HG03095 (cell line): ENCODE results near the gene ITLN1.
"Not testable (repeated sequence)": the region's sequence is repeated elsewhere in the genome, so short reads cannot be mapped to it uniquely, and the experiment has no call there.

Experiments used
- ATAC-seq: cut with Tn5 transposase; IDR thresholded peaks from one replicate; pipeline ENCODE4 v1.9.1; 2021; ENCODE audit warnings: moderate library complexity; ENCODE audit not compliant: unreplicated experiment

Gene ITLN1

DNA sequence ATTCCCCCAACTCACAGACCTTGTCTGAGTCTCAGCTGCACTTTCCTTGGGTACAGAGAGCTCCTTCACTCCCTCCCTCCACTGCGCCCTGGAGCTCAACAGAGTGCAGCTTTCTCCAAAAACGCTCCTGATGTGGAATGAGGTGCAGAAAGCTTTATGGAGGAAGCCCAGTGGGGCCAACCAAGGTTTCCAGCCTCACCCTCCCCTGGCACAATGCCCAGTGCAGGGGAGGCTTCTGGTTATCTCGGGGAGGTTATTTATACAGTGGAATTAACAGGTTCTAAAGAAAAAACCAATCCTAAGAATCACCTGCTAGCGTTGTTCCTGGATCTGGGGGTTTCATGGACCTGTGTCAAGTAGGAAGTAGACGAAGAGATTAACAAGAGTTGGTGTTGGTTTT is at the start of gene ITLN1:
ITLN1 (minus strand) TSS at position 139 of the 400 bp plus-strand sequence. CDS start 303 bp downstream, outside the sequence.
- ATAC-seq: no peak

DNA sequence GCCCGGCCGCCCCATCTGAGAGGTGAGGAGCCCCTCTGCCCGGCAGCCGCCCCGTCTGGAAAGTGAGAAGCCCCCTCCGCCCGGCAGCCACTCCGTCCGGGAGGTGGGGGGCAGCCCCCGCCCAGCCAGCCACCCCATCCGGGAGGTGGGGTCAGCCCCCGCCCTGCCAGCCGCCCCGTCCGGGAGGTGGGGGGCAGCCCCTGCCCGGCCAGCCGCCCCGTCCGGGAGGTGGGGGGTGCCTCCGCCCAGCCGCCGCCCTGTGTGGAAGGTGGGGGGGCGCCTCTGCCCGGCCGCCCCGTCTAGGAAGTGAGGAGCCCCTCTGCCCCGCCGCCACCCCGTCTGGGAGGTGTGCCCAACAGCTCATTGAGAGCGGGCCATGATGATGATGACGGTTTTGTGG is 48.3 kb upstream of the ITLN1 start:
- not testable (repeated sequence) for ATAC-seq

DNA sequence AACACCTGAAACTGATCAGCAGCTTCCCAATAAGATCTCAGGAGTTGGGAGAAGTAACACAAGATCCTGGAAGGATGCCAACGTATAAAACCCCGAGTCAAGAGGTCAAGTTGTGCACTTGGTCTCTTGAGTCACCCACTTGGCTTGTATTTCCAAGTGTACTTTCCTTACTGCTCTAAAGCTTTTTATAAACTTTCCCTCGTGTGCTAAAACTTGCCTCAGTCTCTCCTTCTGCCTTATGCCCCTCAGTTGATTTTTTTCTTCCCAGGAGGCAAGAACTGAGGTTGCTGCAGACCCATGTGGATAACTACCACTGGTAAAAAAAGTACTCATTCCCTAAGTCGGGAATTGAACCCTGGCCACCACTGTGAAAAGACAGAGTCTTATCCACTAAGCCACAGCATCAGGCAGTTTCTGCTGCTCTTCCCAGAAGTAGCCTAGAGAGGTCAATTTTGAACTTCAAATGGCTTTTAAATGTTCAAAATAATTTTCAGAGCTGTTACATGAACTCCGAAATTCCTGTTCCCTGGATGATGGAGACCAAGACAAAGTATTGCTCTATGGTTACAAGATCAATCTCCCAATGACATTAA is 40.8 kb upstream of the ITLN1 start:
- no peak for ATAC-seq

DNA sequence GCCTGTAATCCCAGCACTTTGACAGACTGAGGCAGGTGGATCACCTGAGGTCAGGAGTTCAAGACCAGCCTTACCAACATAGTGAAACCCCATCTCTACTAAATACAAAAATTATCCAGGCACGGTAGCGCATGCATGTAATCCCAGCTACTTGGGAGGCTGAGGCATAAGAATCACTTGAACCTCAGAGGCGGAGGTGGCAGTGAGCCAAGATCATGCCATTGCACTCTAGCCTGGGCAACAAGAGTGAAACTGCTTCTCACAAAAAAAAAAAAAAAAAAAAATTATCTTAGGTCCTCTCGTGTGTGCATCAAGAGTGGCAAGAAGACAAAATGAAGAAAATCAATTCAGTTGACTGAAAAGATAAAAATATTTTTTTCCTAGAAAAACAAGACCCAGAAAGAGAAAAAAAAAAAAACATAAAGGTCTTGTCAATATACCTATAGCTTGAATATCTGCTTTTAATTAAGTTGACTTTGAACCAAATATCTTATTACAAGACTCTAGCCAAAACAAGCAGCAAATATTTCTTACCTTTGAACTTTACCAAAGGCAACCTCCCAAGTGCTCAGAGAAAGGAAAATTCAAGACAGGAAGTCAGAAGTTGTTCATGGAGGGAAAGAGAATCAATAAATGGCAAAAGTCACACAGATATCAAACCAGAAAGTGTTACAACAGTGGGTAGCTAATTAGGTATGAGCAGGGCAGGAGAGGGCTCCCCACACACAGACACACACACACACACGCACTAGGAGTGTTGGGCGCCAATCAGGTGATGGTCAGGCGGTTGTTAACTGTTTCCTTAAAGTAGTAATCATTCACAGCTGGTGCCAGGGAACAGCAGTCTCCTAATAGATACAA is 40.0 kb upstream of the ITLN1 start:
- no peak for ATAC-seq

DNA sequence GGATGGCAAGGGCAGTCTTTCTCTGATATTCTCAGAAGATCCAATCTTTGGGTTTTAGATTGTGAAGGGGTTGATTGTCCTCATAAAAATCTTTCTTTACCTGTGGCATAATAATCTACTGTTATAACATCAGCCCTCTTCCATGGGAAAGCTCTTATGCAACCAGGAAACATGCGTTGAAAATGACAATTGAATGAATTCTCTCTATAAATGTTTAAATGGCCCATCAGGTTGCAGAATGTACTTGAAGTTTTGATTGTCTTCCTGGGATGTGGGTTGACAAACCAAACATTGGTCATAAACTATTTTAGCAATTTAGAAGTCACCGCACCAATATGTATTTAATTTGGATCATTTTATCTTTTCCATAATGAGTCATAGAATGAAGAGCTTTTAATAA is 31.7 kb upstream of the ITLN1 start:
- no peak for ATAC-seq

DNA sequence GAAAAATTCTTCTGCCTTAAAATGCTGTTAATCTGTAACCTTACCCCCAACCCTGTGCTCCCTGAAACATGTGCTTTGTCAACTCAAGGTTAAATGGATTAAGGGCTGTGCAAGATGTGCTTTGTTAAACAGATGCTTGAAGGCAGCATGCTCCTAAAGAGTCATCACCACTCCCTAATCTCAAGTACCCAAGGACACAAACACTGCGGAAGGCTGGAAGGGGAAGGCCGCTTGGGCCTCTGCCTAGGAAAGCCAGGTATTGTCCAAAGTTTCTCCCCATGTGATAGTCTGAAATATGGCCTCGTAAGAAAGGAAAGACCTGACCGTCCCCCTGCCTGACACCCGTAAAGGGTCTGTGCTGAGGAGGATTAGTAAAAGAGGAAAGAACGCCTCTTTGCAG is 28.2 kb upstream of the ITLN1 start:
- not testable (repeated sequence) for ATAC-seq

DNA sequence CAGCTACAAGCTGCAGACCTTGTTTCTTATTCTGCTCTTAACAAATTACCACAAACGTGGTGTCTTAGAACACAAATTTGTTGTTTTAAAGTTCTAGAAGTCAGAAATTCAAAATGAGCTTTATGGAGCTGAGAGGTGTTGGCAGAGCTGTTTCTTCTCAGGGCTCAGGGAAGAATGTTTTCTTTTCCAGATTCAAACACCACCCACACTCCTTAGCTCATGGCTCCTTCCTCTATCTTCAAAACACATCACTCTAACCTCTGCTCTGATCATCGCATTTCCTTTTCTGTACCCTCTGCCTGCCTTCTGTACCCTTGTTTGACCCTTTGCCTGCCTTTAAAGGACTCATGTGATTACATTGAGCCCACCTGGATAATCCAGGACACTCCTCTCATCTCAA is 26.9 kb upstream of the ITLN1 start:
- ATAC-seq: no peak

DNA sequence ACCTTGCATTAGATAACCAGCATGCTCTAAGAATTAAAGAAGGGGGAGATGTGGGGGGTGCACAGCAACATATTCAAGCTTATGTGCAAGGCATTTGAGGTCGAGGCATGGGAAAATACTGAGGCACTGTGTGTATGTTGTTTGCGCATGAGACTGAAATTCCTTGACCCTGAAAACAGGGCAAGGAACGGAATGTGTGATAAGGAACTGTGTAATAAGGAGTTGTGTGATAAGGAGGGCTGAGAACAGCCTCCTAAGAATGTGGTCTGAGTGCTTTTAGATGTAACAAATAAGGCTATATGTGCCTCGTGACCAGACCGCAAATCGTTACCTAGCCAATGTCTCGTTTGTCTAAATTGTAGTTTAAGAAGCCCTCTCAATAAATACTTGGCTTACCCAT is 26.5 kb upstream of the ITLN1 start:
- no peak for ATAC-seq

DNA sequence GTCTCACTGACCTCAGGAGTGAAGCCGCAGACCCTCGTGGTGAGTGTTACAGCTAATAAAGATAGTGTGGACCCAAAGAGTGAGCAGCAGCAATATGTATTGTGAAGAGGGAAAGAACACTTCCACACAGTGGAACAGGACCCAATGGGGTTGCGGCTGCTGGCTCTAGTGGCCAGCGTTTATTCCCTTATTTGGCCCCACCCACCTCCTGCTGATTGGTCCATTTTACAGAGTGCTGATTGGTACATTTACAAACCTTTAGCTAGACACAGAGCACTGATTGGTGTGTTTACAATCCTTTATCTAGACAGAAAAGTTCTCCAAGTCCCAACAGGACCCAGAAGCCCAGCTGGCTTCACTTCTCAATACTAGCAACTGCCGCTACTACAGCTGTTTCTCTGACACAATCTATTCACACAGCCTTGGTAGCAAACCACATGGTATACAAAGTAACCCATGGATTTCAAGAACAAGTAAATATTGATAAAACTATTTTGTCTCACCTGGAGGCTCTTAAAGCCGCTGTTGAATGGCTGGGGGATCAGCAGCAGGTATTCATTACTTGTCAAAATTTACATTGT is 25.3 kb upstream of the ITLN1 start:
- no peak for ATAC-seq

DNA sequence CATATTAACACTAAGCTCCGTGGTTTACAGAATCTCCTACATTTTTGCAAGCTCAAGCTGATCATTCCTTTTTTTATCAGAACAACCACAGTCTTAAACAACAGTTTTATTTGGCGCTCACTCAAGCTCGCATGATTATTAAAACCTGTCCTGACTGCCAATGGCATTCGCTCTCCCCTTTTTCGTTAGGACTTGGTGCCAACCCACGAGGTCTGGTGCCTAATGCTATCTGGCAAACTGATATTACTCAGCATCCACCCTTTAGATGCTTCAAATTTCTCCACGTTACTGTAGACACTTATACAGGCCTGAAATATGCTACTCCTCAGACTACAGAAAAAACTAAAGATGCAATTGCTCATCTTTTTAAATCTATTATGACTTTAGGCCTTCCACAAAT is 23.0 kb upstream of the ITLN1 start:
- ATAC-seq: no peak

DNA sequence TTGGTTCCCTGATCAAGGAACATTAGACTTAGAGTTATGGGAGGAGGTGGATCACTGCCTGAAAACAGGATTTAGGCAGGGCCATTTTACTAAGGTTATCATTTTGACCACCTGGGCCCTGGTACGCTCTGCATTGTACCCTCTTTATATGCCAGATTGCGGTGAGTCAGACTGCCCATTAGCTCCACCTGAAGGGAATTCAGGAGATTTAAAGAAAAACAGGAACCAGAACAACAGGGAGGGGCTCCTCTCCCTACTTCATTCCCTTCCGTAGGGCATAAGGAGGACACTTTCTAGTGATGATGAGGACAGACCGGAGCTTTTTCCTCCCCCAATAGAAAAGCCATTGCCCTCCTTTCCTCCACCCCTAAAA is 20.6 kb upstream of the ITLN1 start:
- no peak for ATAC-seq

DNA sequence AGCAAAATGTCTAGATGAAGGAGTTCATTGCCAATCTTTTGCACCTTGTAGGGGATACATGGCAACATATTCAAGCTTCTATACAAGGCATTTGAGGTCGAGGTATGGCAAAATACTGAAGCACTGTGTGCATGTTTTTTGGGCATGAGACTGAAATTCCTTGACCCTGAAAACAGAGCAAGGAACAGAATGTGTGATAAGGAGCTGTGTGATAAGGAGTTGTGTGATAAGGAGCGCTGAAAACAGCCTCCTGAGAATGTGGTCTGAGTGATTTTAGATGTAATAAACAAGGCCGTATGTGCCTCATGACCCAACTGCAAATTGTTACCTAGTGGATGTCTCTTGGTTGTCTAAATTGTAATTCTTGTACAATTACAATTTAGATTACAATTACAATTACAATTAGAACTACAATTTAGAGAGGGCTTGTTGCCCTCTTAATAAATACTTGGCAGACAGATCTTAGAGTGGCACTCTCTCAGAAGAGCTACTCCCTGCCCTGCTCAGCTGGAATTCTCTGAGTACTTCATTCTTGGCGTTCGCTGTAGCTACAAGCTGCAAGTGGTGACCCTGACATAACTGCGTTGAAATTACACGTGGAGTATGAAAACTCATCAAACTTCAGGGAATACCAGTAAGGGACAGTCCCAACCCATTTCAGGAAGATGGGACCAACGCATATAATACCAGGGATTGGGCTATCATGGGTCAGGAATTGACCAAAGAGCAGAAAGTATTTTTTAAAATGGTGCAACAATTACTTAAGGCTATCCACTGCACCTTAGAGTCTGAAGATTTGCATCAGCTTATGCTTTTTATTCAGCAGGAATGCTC is 20.0 kb upstream of the ITLN1 start:
- no peak for ATAC-seq

DNA sequence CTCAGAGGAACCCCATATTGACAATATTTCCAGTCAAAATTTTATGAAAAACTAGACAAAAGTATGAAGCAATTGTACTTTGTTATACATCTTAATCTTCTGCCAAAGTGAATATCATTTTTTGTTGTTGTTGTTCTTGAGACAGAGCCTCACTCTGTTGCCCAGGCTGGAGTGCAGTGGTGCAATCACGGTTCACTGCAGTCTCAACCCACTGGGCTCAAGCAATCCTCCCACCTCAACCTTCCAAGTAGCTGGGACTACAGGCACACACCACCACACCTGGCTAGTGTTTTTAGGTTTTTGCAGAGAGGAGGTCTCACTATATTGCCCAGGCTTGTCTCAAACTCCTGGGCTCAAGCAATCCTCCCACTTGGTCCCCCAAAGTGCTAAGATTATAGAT is 17.3 kb upstream of the ITLN1 start:
- not testable (repeated sequence) for ATAC-seq

DNA sequence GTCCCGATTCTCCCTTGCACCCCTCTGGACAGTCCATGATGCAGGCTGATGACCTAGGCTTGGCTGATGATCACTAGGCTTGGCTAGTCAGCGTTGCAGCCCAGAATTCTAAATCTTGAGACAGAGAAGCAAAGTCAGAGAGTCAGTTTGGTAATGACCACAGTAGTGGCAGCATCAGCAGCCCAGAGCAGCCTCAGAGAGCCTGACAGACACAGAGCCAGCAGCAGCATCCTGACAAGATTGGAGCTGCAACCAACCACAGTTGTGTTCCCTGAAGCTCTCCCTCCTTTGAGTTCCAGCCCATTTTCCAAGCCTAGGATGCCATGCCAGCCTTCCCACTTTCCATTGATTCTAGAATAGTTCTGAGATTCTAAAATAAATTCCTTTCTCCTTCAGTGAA is 16.8 kb upstream of the ITLN1 start:
- no peak for ATAC-seq

DNA sequence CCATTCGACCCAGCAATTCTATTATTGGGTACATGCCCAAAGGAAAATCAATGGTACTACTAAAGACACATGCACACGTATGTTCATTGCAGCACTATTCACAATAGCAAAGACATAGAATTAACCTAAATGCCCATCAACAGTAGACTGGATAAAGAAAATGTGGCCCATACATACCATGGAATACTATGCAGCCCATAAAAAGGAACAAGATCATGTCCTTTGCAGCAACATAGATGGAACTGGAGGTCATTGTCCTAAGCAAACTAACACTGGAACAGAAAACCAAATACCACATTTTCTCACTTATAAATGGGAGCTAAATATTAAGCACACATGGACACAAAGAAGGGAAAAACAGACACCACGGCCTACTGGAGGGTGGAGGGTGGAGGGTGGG is 15.7 kb upstream of the ITLN1 start:
- ATAC-seq: not testable (repeated sequence)

DNA sequence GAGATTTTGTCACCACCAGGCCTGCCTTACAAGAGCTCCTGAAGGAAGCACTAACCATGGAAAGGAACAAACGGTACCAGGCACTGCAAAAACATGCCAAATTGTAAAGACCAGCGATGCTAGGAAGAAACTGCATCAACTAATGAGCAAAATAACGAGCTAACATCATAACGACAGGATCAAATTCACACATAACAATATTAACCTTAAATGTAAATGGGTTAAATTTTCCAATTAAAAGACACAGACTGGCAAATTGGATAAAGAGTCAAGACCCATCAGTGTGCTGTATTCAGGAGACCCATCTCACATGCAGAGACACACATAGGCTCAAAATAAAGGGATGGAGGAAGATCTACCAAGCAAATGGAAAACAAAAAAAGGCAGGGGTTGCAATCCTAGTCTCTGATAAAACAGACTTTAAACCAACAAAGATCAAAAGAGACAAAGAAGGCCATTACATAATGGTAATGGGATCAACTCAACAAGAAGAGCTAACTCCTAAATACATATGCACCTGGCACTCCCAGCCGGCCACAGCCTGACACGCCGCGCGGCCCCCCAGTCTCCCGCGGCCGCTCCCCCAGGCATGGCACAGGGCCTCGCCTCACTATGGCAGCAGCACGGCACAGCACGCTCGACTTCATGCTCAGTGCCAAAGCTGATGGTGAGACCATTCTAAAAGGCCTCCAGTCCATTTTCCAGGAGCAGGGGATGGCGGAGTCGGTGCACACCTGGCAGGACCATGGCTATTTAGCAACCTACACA is 9.6 kb upstream of the ITLN1 start:
- ATAC-seq: not testable (repeated sequence)

DNA sequence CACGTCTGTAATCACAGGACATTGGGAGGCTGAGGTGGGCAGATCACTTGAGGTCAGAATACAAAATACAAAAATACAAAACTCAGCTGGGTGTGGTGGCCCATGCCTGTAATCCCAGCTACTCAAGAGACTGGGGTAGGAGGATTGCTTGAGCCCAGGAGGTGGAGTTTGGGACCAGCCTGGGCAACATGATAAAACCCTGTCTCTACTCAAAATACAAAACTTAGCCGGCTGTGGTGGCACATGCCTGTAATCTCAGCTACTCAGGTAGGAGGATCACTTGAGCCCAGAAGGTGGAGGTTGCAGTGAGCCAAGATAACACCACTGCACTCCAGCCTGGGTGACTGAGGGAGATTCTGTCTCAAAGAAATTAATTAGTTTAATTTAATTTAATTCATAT is 6.5 kb upstream of the ITLN1 start:
- ATAC-seq: no peak

DNA sequence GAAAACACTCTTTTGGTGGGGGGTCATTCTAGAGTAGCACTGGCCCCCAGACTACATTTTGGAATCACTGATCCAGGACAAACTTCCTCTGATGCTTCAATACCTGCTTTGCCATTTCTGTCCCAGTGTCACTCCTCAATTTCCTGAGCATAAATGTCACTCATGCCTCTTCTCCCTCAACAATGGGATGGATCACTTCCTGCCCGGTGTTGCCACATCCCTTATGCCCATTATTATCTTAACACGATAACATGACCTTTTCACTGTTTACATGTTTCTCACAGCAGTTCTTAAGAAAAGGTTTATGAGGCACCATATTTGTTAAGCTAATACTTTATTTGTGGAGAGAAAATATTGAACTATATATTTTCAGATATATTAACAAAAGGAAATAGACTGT is 3.9 kb upstream of the ITLN1 start:
- ATAC-seq: no peak

DNA sequence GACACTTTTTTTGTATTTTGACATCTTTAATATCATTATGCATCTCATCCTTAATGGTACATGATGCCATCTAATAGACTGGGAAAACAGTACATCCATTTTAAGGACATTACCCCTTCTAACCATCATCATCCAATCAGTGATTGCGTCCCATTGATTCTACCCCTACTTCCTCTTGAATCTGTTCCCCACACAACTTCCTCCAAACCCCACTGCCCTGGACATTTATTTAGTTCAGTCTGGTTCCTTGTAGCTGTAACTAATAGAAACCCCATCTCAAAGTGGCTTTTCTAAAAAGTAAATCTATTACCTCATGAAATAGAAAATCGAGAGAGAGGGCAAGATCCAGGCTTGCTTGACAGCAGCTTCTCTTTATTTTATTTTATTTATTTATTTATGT is 2.1 kb upstream of the ITLN1 start:
- ATAC-seq: no peak

DNA sequence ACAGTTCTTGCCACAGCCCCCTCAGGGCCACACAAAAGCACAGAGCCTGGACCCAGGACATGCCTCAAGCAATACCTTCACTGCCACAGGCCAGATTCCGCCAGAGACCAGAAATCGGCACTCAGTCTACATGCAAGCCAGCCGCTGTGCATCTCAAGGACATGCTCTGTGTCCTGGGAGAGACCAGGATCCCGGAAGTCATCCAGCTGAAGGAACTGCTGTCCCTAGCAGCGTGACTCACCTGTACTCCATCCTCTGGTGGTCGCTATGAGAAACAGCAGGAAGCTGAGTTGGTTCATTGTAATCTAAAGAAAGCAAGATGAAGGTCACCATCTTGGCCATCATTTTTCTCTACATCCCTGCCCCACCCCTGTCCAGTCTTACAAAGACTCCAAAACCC is 401 bp downstream of the ITLN1 start:
- no peak for ATAC-seq
